OCI-LY7 (cell line): ENCODE data around the gene INF2. TPM values are rescaled to one million over a fixed set of nuclear protein-coding genes. Genes with fewer than 3 reads are reported as not detected.
A peak's percentile ranks its signal among the peaks of the same experiment; 100 is the strongest.

Experiments used
- BruUV-seq: library from RNA; stranded (reverse); fragments of 400-500 nt; replicated peaks from 2 replicates; lab custom pipeline; 2021; lab: Mats Ljungman, UMichigan
- CTCF ChIA-PET: fragments of 300-600 bp; sonication (Branson Sonifier 250); formaldehyde crosslinking; loops from one replicate; lab custom pipeline; 2022; ENCODE audit warnings: antibody characterized with exemption; ENCODE audit not compliant: unreplicated experiment; lab: Charles Lee
- POLR2A ChIA-PET: fragments of 300-600 bp; sonication (Branson Sonifier 250); formaldehyde crosslinking; loops from one replicate; lab custom pipeline; 2022; ENCODE audit warnings: antibody characterized with exemption; lab: Charles Lee
- DNase-seq: peaks from one replicate; pipeline ENCODE4 v3.0.0-alpha.2; 2015; ENCODE audit warnings: low spot score
- H2AFZ ChIP-seq: fragments of 200-600 bp; sonication (generic), shearing (Covaris generic); 2 replicates; pipeline ENCODE4 v1.6.1; 2014; ENCODE audit warnings: mild to moderate bottlenecking, antibody characterized with exemption, low read length, moderate library complexity
- H3K27ac ChIP-seq: fragments of 200-600 bp; sonication (generic); 2 replicates; pipeline ENCODE4 v1.5.1; 2014; ENCODE audit warnings: mixed run types, low read depth, mild to moderate bottlenecking, moderate library complexity, low read length, inconsistent platforms; ENCODE audit not compliant: poor library complexity, severe bottlenecking
- H3K36me3 ChIP-seq: fragments of 200-600 bp; sonication (generic); 2 replicates; pipeline ENCODE4 v1.6.1; 2014; ENCODE audit warnings: mild to moderate bottlenecking, antibody characterized with exemption, low read length, moderate library complexity, mixed read lengths; ENCODE audit not compliant: insufficient read depth
- H3K4me1 ChIP-seq: fragments of 200-600 bp; sonication (generic); 2 replicates; pipeline ENCODE4 v1.5.1; 2014; ENCODE audit warnings: mild to moderate bottlenecking, low read length; ENCODE audit not compliant: insufficient read depth, poor library complexity, severe bottlenecking
- H3K4me2 ChIP-seq: fragments of 200-600 bp; sonication (generic); 2 replicates; pipeline ENCODE4 v1.6.1; 2014; ENCODE audit warnings: mild to moderate bottlenecking, low read length
- H3K4me3 ChIP-seq: fragments of 200-600 bp; sonication (generic); 2 replicates; pipeline ENCODE4 v1.5.1; 2014; ENCODE audit warnings: mild to moderate bottlenecking, low read depth, low read length; ENCODE audit not compliant: poor library complexity, severe bottlenecking
- H3K79me2 ChIP-seq: fragments of 200-600 bp; sonication (generic); 2 replicates; pipeline ENCODE4 v1.6.1; 2016; ENCODE audit warnings: low read depth, mild to moderate bottlenecking, low read length, moderate library complexity, mixed read lengths; ENCODE audit not compliant: insufficient read depth
- H3K9me2 ChIP-seq: fragments of 200-600 bp; sonication (generic); 2 replicates; pipeline ENCODE4 v1.6.1; 2016; ENCODE audit warnings: mild to moderate bottlenecking, low read length, mixed read lengths; ENCODE audit not compliant: insufficient read depth
- H3K9me3 ChIP-seq: fragments of 200-600 bp; sonication (generic); 2 replicates; pipeline ENCODE4 v1.6.1; 2014; ENCODE audit warnings: mild to moderate bottlenecking, mixed run types, low read length, mixed read lengths
- H4K20me1 ChIP-seq: fragments of 200-600 bp; sonication (generic); 2 replicates; pipeline ENCODE4 v1.6.1; 2014; ENCODE audit warnings: mild to moderate bottlenecking, antibody characterized with exemption, low read length, moderate library complexity, mixed read lengths; ENCODE audit not compliant: insufficient read depth
- CTCF ChIP-seq: fragments of 200-600 bp; sonication (generic); conservative IDR thresholded peaks from 2 replicates; pipeline ENCODE4 v1.5.1; 2014; ENCODE audit warnings: mild to moderate bottlenecking, antibody characterized with exemption, low read length, moderate library complexity, mixed read lengths
- EZH2phosphoT487 ChIP-seq: fragments of 200-600 bp; sonication (generic); IDR thresholded peaks from 2 replicates; pipeline ENCODE4 v1.6.1; 2018; ENCODE audit warnings: low read depth, borderline replicate concordance, mild to moderate bottlenecking, mixed run types, antibody characterized with exemption, low read length, moderate library complexity, mixed read lengths
- intact Hi-C: fragments of 100-400 bp; cut with micrococcal nuclease; formaldehyde crosslinking; loops from one replicate; pipeline ENCODE4 v1.10.0; 2022; ENCODE audit not compliant: unreplicated experiment
- total RNA-seq, 2 experiments: library from RNA; depleted of rRNA in 1 of 2; stranded (reverse); fragments of >200 nt in 1 of 2; shearing (Covaris generic) in 1 of 2; gene quantifications; 2 replicates each; pipeline ENCODE4 v1.2.3, GENCODE V29; 2014 to 2022

The INF2 gene
- total RNA-seq, 2 experiments from 2014 or later = 39.4 to 51.6 TPM

- no peaks in the 10 kb centered on the region for H3K4me1 ChIP-seq
- no peak overlapping the region for H3K4me3 ChIP-seq
- no peaks in the 10 kb centered on the region for H3K9me2 ChIP-seq
- POLR2A ChIA-PET = interaction anchor here (0.6 kb wide), 1 partner anchor 210 kb away, joined by 3 read pairs; no protein-coding TSS in a partner anchor
- DNase-seq = peak; percentile 77
- CTCF ChIA-PET = no interaction called here
- H3K36me3 ChIP-seq = peaks cover 25% of the 10 kb centered on the region
- TF ChIP-seq EZH2phosphoT487 (no peak), CTCF (peak; percentile 93)
- no peak overlapping the region for H3K27ac ChIP-seq
- no peaks in the 10 kb centered on the region for H4K20me1 ChIP-seq
- H3K4me2 ChIP-seq = no peak overlapping the region
- intact Hi-C loops = loop anchor here (1.0 kb wide), 1 partner anchor 58 kb away; no protein-coding TSS in a partner anchor
- no peaks in the 10 kb centered on the region for H3K79me2 ChIP-seq
- H3K9me3 ChIP-seq = no peaks in the 10 kb centered on the region
- no peak overlapping the region for H2AFZ ChIP-seq
- BruUV-seq = no TSS peak
Observed at GRCh38 chr14:104708606-104709268, 19.3 kb downstream of the INF2 start.

- no TSS peak for BruUV-seq
- intact Hi-C loops = no loop called here
- Histone ChIP-seq H3K9me2 (no peaks in the 10 kb centered on the region), H3K4me2 (no peak overlapping the region), H2AFZ (no peak overlapping the region), H3K4me3 (no peak overlapping the region), H4K20me1 (no peaks in the 10 kb centered on the region), H3K79me2 (no peaks in the 10 kb centered on the region), H3K27ac (no peak overlapping the region), H3K36me3 (peaks cover 21% of the 10 kb centered on the region), H3K9me3 (no peaks in the 10 kb centered on the region), H3K4me1 (no peaks in the 10 kb centered on the region)
- TF ChIP-seq EZH2phosphoT487 = no peak
- TF ChIP-seq CTCF = no peak
- CTCF ChIA-PET = no interaction called here
- no peak for DNase-seq
- POLR2A ChIA-PET = interaction anchor here (0.6 kb wide), 1 partner anchor 210 kb away, joined by 3 read pairs; no protein-coding TSS in a partner anchor
Observed at GRCh38 chr14:104709387-104710039, 20.1 kb downstream of the INF2 start.
